NOMO-1 (cell line): Measurements from ENCODE around the gene CDH4.

Experiments
- DNase-seq, 2 experiments: peaks; one replicate each; lab custom pipeline; 2025; ENCODE audit not compliant: unreplicated experiment in 2 of 2; lab: John Stamatoyannopoulos, UW

CDH4 gene

GRCh38 chr20:61508301-61509096 lies 256.4 kb downstream of the CDH4 start:
- DNase-seq = no peak

- DNase-seq = no peak
Observed at GRCh38 chr20:61510778-61511330, 258.8 kb downstream of the CDH4 start.

GRCh38 chr20:61512475-61512874 lies 260.4 kb downstream of the CDH4 start:
- DNase-seq = no peak

GRCh38 chr20:61513124-61514017 lies 261.3 kb downstream of the CDH4 start:
- DNase-seq = no peak

- no peak for DNase-seq
Observed at GRCh38 chr20:61514018-61514365, 261.9 kb downstream of the CDH4 start.

GRCh38 chr20:61514396-61514795 lies 262.3 kb downstream of the CDH4 start:
- DNase-seq = no peak

- no peak for DNase-seq
Observed at GRCh38 chr20:61514805-61515505, 262.9 kb downstream of the CDH4 start.

- no peak for DNase-seq
Observed at GRCh38 chr20:61515922-61516321, 263.9 kb downstream of the CDH4 start.

- no peak for DNase-seq
Observed at GRCh38 chr20:61516346-61517208, 264.5 kb downstream of the CDH4 start.

- DNase-seq = no peak
Observed at GRCh38 chr20:61517419-61517818, 265.4 kb downstream of the CDH4 start.

GRCh38 chr20:61518424-61518951 lies 266.4 kb downstream of the CDH4 start:
- no peak for DNase-seq

GRCh38 chr20:61519488-61519887 lies 267.4 kb downstream of the CDH4 start:
- no peak for DNase-seq

GRCh38 chr20:61520076-61520892 lies 268.2 kb downstream of the CDH4 start:
- no peak for DNase-seq

GRCh38 chr20:61520893-61521460 lies 268.9 kb downstream of the CDH4 start:
- DNase-seq = no peak

- DNase-seq = no peak
Observed at GRCh38 chr20:61521687-61522420, 269.8 kb downstream of the CDH4 start.

GRCh38 chr20:61522498-61523090 lies 270.5 kb downstream of the CDH4 start:
- DNase-seq = no peak

GRCh38 chr20:61523145-61523544 lies 271.1 kb downstream of the CDH4 start:
- no peak for DNase-seq
